Dermis blood vessel endothelial cell (primary cell): ENCODE measurements around the gene SNX18. TPM values are rescaled to one million over a fixed set of nuclear protein-coding genes. Genes with fewer than 3 reads are reported as not detected.
"Not testable (repeated sequence)": the region's sequence is repeated elsewhere in the genome, so short reads cannot be mapped to it uniquely, and the experiment has no call there.

Experiments
- DNase-seq: peaks from one replicate; pipeline ENCODE4 v3.0.0; 2010
- total RNA-seq: library from RNA; depleted of rRNA; stranded (reverse); fragments of >200 nt; gene quantifications from 2 replicates; pipeline ENCODE4 v1.2.3, GENCODE V29; 2014

SNX18 gene
- 22.2 and 32.0 TPM in 2 replicates for total RNA-seq

GRCh38 chr5:54517512-54518145 is at the start of gene SNX18:
SNX18 (plus strand) TSS chr5:54517759; CDS start chr5:54517953, 194 bp downstream.
- DNase-seq, result peak; percentile 96

GRCh38 chr5:54469622-54470021 is 47.9 kb upstream of the SNX18 start:
- no peak for DNase-seq

GRCh38 chr5:54470128-54470527 is 47.4 kb upstream of the SNX18 start:
- DNase-seq, result no peak

- no peak for DNase-seq
Observed at GRCh38 chr5:54470677-54471076, 46.9 kb upstream of the SNX18 start.

- DNase-seq, result no peak
Observed at GRCh38 chr5:54471398-54471797, 46.2 kb upstream of the SNX18 start.

GRCh38 chr5:54476682-54477081 is 40.9 kb upstream of the SNX18 start:
- DNase-seq, result no peak

- DNase-seq, result no peak
Observed at GRCh38 chr5:54477941-54478478, 39.5 kb upstream of the SNX18 start.

- no peak for DNase-seq
Observed at GRCh38 chr5:54480296-54480695, 37.3 kb upstream of the SNX18 start.

GRCh38 chr5:54484219-54484894 is 33.2 kb upstream of the SNX18 start:
- no peak for DNase-seq

- not testable (repeated sequence) for DNase-seq
Observed at GRCh38 chr5:54485659-54486058, 31.9 kb upstream of the SNX18 start.

- DNase-seq, result not testable (repeated sequence)
Observed at GRCh38 chr5:54489648-54489979, 27.9 kb upstream of the SNX18 start.

GRCh38 chr5:54491326-54491725 is 26.2 kb upstream of the SNX18 start:
- no peak for DNase-seq

- DNase-seq, result peak; percentile 22
Observed at GRCh38 chr5:54492178-54492577, 25.4 kb upstream of the SNX18 start.

- DNase-seq, result no peak
Observed at GRCh38 chr5:54495027-54495426, 22.5 kb upstream of the SNX18 start.

GRCh38 chr5:54514291-54514690 is 3.3 kb upstream of the SNX18 start:
- no peak for DNase-seq

GRCh38 chr5:54514841-54515432 is 2.6 kb upstream of the SNX18 start:
- no peak for DNase-seq

- DNase-seq, result no peak
Observed at GRCh38 chr5:54515634-54516033, 1.9 kb upstream of the SNX18 start.

- no peak for DNase-seq
Observed at GRCh38 chr5:54516051-54516655, 1.4 kb upstream of the SNX18 start.

GRCh38 chr5:54517174-54517511 is 416 bp upstream of the SNX18 start:
- no peak for DNase-seq

GRCh38 chr5:54518146-54518817 is 723 bp downstream of the SNX18 start:
- peak; percentile 68 for DNase-seq

- no peak for DNase-seq
Observed at GRCh38 chr5:54518818-54519508, 1.4 kb downstream of the SNX18 start.

GRCh38 chr5:54519509-54519876 is 1.9 kb downstream of the SNX18 start:
- DNase-seq, result no peak
